Trophoblast cell (in vitro differentiated cells and primary cell): ENCODE measurements around the gene TGIF1.

Source experiments
- DNase-seq, 2 donors: peaks; one replicate each; pipeline ENCODE4 v3.0.0-alpha.2; 2016
- H2AFZ ChIP-seq: 2 replicates; pipeline ENCODE4 v1.6.1; 2013; ENCODE audit warnings: low read length, moderate library complexity, mild to moderate bottlenecking; ENCODE audit not compliant: insufficient read depth, poor library complexity
- H2AK5ac ChIP-seq: 2 replicates; pipeline ENCODE4 v1.6.1; 2013; ENCODE audit warnings: mild to moderate bottlenecking, low read length
- H2BK120ac ChIP-seq: 2 replicates; pipeline ENCODE4 v1.6.1; 2013; ENCODE audit warnings: low read length, mild to moderate bottlenecking, moderate library complexity; ENCODE audit not compliant: insufficient read depth, poor library complexity
- H2BK12ac ChIP-seq: 2 replicates; pipeline ENCODE4 v1.6.1; 2013; ENCODE audit warnings: mild to moderate bottlenecking, low read length, moderate library complexity
- H2BK5ac ChIP-seq: 2 replicates; pipeline ENCODE4 v1.6.1; 2013; ENCODE audit warnings: low read length, low read depth, moderate library complexity, mild to moderate bottlenecking; ENCODE audit not compliant: poor library complexity
- H3K14ac ChIP-seq: 2 replicates; pipeline ENCODE4 v1.6.1; 2013; ENCODE audit warnings: mild to moderate bottlenecking, low read length
- H3K18ac ChIP-seq: 2 replicates; pipeline ENCODE4 v1.6.1; 2013; ENCODE audit warnings: mild to moderate bottlenecking, low read length
- H3K23ac ChIP-seq: 2 replicates; pipeline ENCODE4 v1.6.1; 2013; ENCODE audit warnings: low read length
- H3K27ac ChIP-seq: 2 replicates; pipeline ENCODE4 v1.5.1; 2013; ENCODE audit warnings: low read depth, mild to moderate bottlenecking, inconsistent platforms, low read length, moderate library complexity
- H3K27me3 ChIP-seq: 2 replicates; pipeline ENCODE4 v1.6.1; 2013; ENCODE audit warnings: inconsistent platforms, mild to moderate bottlenecking, low read length, moderate library complexity; ENCODE audit not compliant: insufficient read depth
- H3K36me3 ChIP-seq, 2 experiments: 1 replicate in 1 of 2; 2 replicates in 1 of 2; pipeline ENCODE4 v1.6.1; 2013; ENCODE audit warnings: low read length in 2 of 2, mild to moderate bottlenecking in 2 of 2, moderate library complexity in 1 of 2; ENCODE audit not compliant: insufficient read depth in 2 of 2, control insufficient read depth in 1 of 2
- H3K4ac ChIP-seq: 2 replicates; pipeline ENCODE4 v1.6.1; 2013; ENCODE audit warnings: low read depth, mild to moderate bottlenecking, low read length, moderate library complexity
- H3K4me1 ChIP-seq, 2 experiments: 1 replicate in 1 of 2; 2 replicates in 1 of 2; pipeline ENCODE4 v1.6.1; 2013; ENCODE audit warnings: low read length in 2 of 2, mild to moderate bottlenecking in 2 of 2, moderate library complexity in 1 of 2; ENCODE audit not compliant: insufficient read depth in 2 of 2, control insufficient read depth in 1 of 2
- H3K4me2 ChIP-seq: 2 replicates; pipeline ENCODE4 v1.6.1; 2013; ENCODE audit warnings: inconsistent platforms, mild to moderate bottlenecking, low read length, moderate library complexity
- H3K4me3 ChIP-seq: 2 replicates; pipeline ENCODE4 v1.5.1; 2013; ENCODE audit warnings: mild to moderate bottlenecking, low read depth, low read length, inconsistent platforms
- H3K79me1 ChIP-seq: one replicate; pipeline ENCODE4 v1.6.1; 2013; ENCODE audit warnings: low read length
- H3K79me2 ChIP-seq: 2 replicates; pipeline ENCODE4 v1.6.1; 2013; ENCODE audit warnings: low read length, mild to moderate bottlenecking; ENCODE audit not compliant: control insufficient read depth, insufficient read depth, poor library complexity
- H3K9ac ChIP-seq: 2 replicates; pipeline ENCODE4 v1.6.1; 2013; ENCODE audit warnings: mild to moderate bottlenecking, low read length
- H3K9me3 ChIP-seq: 2 replicates; pipeline ENCODE4 v1.6.1; 2013; ENCODE audit warnings: low read depth, mild to moderate bottlenecking, control low read depth, inconsistent platforms, low read length; ENCODE audit not compliant: insufficient read depth
- H4K12ac ChIP-seq: 2 replicates; pipeline ENCODE4 v1.6.1; 2013; ENCODE audit warnings: low read depth, mild to moderate bottlenecking, low read length, moderate library complexity
- H4K8ac ChIP-seq: 2 replicates; pipeline ENCODE4 v1.6.1; 2013; ENCODE audit warnings: low read depth, mild to moderate bottlenecking, low read length, moderate library complexity
- H4K91ac ChIP-seq: one replicate; pipeline ENCODE4 v1.6.1; 2013; ENCODE audit warnings: low read depth, mild to moderate bottlenecking, low read length, moderate library complexity
- WGBS: extraction: QIAGEN DNeasy Blood & Tissue Kit; methylation state at CpG from one replicate; pipeline ENCODE4 v1.1.7; 2013; ENCODE audit warnings: missing lambda C conversion rate; ENCODE audit not compliant: insufficient read length, insufficient coverage; ENCODE audit errors: extremely low coverage; 5-methylcytosine and 5-hydroxymethylcytosine counted together

The TGIF1 gene

GRCh38 chr18:3479978-3480509 is 30.1 kb downstream of the TGIF1 start:
- no peak overlapping the region for H3K4ac ChIP-seq
- H3K79me2 ChIP-seq: no peaks in the 10 kb centered on the region
- DNase-seq: no peak
- no peaks in the 10 kb centered on the region for H3K27me3 ChIP-seq
- H2BK5ac ChIP-seq: no peak overlapping the region
- no peak overlapping the region for H3K9ac ChIP-seq
- H3K14ac ChIP-seq: no peak overlapping the region
- no peak overlapping the region for H2BK12ac ChIP-seq
- no peak overlapping the region for H3K18ac ChIP-seq
- no peaks in the 10 kb centered on the region for H3K79me1 ChIP-seq
- H3K23ac ChIP-seq: no peak overlapping the region
- H4K12ac ChIP-seq: no peak overlapping the region
- peaks cover 0 to 2% of the 10 kb centered on the region in 2 experiments for H3K4me1 ChIP-seq
- no peak overlapping the region for H2BK120ac ChIP-seq
- H2AFZ ChIP-seq: no peak overlapping the region
- no peak overlapping the region for H3K4me2 ChIP-seq
- no peak overlapping the region for H3K4me3 ChIP-seq
- H3K9me3 ChIP-seq: no peaks in the 10 kb centered on the region
- H2AK5ac ChIP-seq: no peak overlapping the region
- H3K27ac ChIP-seq: no peak overlapping the region
- no peak overlapping the region for H4K91ac ChIP-seq
- no peak overlapping the region for H4K8ac ChIP-seq
- no peaks in the 10 kb centered on the region for H3K36me3 ChIP-seq
- no CpG with 5 or more reads among the region's 5 CpGs for WGBS

- no peak for DNase-seq
- Histone ChIP-seq H4K8ac (no peak overlapping the region), H3K4me1 (peaks cover 0 to 2% of the 10 kb centered on the region in 2 experiments), H3K9ac (no peak overlapping the region), H3K27me3 (no peaks in the 10 kb centered on the region), H3K9me3 (no peaks in the 10 kb centered on the region), H2BK12ac (no peak overlapping the region), H3K4me2 (no peak overlapping the region), H3K4me3 (no peak overlapping the region), H3K18ac (no peak overlapping the region), H3K36me3 (no peaks in the 10 kb centered on the region), H3K14ac (no peak overlapping the region), H2BK5ac (no peak overlapping the region), H3K79me2 (no peaks in the 10 kb centered on the region), H3K27ac (no peak overlapping the region), H3K23ac (no peak overlapping the region), H2BK120ac (no peak overlapping the region), H2AK5ac (no peak overlapping the region), H3K4ac (no peak overlapping the region), H4K91ac (no peak overlapping the region), H3K79me1 (no peaks in the 10 kb centered on the region), H4K12ac (no peak overlapping the region), H2AFZ (no peak overlapping the region)
- no CpG with 5 or more reads among the region's 5 CpGs for WGBS
These were observed 31.0 kb downstream of the TGIF1 start for GRCh38 chr18:3480827-3481573.

- Histone ChIP-seq H3K36me3 (no peaks in the 10 kb centered on the region), H3K27me3 (no peaks in the 10 kb centered on the region), H2AFZ (no peak overlapping the region), H3K4me1 (peaks cover 0 to 2% of the 10 kb centered on the region in 2 experiments), H3K14ac (no peak overlapping the region), H3K18ac (no peak overlapping the region), H3K9ac (no peak overlapping the region), H3K4ac (no peak overlapping the region), H4K12ac (no peak overlapping the region), H2BK120ac (no peak overlapping the region), H2BK5ac (no peak overlapping the region), H2BK12ac (no peak overlapping the region), H3K23ac (no peak overlapping the region), H3K27ac (no peak overlapping the region), H4K8ac (no peak overlapping the region), H4K91ac (no peak overlapping the region), H3K79me2 (no peaks in the 10 kb centered on the region), H3K9me3 (no peaks in the 10 kb centered on the region), H3K4me3 (no peak overlapping the region), H3K4me2 (no peak overlapping the region), H3K79me1 (no peaks in the 10 kb centered on the region), H2AK5ac (no peak overlapping the region)
- peak; percentile 26 to 64 for DNase-seq
- no CpG with 5 or more reads among the region's 5 CpGs for WGBS
These were observed 31.8 kb downstream of the TGIF1 start for GRCh38 chr18:3481696-3482210.

- no peak overlapping the region for H4K12ac ChIP-seq
- H4K91ac ChIP-seq: no peak overlapping the region
- H2BK120ac ChIP-seq: no peak overlapping the region
- no peaks in the 10 kb centered on the region for H3K79me1 ChIP-seq
- no peak overlapping the region for H3K23ac ChIP-seq
- H2BK5ac ChIP-seq: no peak overlapping the region
- H3K36me3 ChIP-seq: no peaks in the 10 kb centered on the region
- no CpG with 5 or more reads among the region's 3 CpGs for WGBS
- no peak overlapping the region for H3K4me3 ChIP-seq
- no peaks in the 10 kb centered on the region for H3K9me3 ChIP-seq
- no peak overlapping the region for H3K9ac ChIP-seq
- no peaks in the 10 kb centered on the region for H3K27me3 ChIP-seq
- no peak overlapping the region for H3K27ac ChIP-seq
- H4K8ac ChIP-seq: no peak overlapping the region
- H2BK12ac ChIP-seq: no peak overlapping the region
- no peak overlapping the region for H3K4me2 ChIP-seq
- H3K4ac ChIP-seq: no peak overlapping the region
- H3K4me1 ChIP-seq: peaks cover 0 to 2% of the 10 kb centered on the region in 2 experiments
- H3K14ac ChIP-seq: no peak overlapping the region
- no peak overlapping the region for H3K18ac ChIP-seq
- DNase-seq: no peak
- no peaks in the 10 kb centered on the region for H3K79me2 ChIP-seq
- H2AFZ ChIP-seq: no peak overlapping the region
- H2AK5ac ChIP-seq: no peak overlapping the region
These were observed 32.3 kb downstream of the TGIF1 start for GRCh38 chr18:3482258-3482657.
